Activated naive CD4-positive, alpha-beta T cell treated with Interleukin-2 at 50 U/mL for 16 hours (primary cell): ENCODE data around the gene PAWR.

Experiments used
- DNase-seq: peaks from one replicate; pipeline ENCODE4 v3.0.0-alpha.2; 2020

Gene PAWR

GRCh38 chr12:79690638-79691510 lies at the start of gene PAWR:
PAWR (minus strand) TSS chr12:79690964; CDS start chr12:79690244, 720 bp downstream.
- DNase-seq: peak; percentile 11

- no peak for DNase-seq
Measured at GRCh38 chr12:79737875-79738718, 47.3 kb upstream of the PAWR start.

- DNase-seq: no peak
Measured at GRCh38 chr12:79732638-79733037, 41.9 kb upstream of the PAWR start.

- DNase-seq: no peak
Measured at GRCh38 chr12:79725987-79726386, 35.2 kb upstream of the PAWR start.

- no peak for DNase-seq
Measured at GRCh38 chr12:79717006-79717405, 26.2 kb upstream of the PAWR start.

GRCh38 chr12:79715308-79715707 lies 24.5 kb upstream of the PAWR start:
- DNase-seq: no peak

GRCh38 chr12:79710707-79711483 lies 20.1 kb upstream of the PAWR start:
- DNase-seq: no peak

- DNase-seq: no peak
Measured at GRCh38 chr12:79707830-79708229, 17.1 kb upstream of the PAWR start.

GRCh38 chr12:79706676-79707075 lies 15.9 kb upstream of the PAWR start:
- DNase-seq: no peak

GRCh38 chr12:79706156-79706555 lies 15.4 kb upstream of the PAWR start:
- DNase-seq: no peak

GRCh38 chr12:79698966-79699365 lies 8.2 kb upstream of the PAWR start:
- no peak for DNase-seq

GRCh38 chr12:79696416-79696815 lies 5.7 kb upstream of the PAWR start:
- DNase-seq: no peak

GRCh38 chr12:79692860-79693577 lies 2.3 kb upstream of the PAWR start:
- no peak for DNase-seq

GRCh38 chr12:79691511-79692248 lies 916 bp upstream of the PAWR start:
- DNase-seq: no peak

- no peak for DNase-seq
Measured at GRCh38 chr12:79690142-79690637, 574 bp downstream of the PAWR start.

- peak; percentile 2 for DNase-seq
Measured at GRCh38 chr12:79689477-79690141, 1.2 kb downstream of the PAWR start.

- DNase-seq: no peak
Measured at GRCh38 chr12:79689061-79689476, 1.7 kb downstream of the PAWR start.

- DNase-seq: no peak
Measured at GRCh38 chr12:79688376-79689060, 2.2 kb downstream of the PAWR start.

GRCh38 chr12:79687711-79688260 lies 3.0 kb downstream of the PAWR start:
- DNase-seq: no peak

- no peak for DNase-seq
Measured at GRCh38 chr12:79686171-79686570, 4.6 kb downstream of the PAWR start.
